ENCODE measurements around the gene ATP2B2.

The ATP2B2 gene

GRCh38 chr3:10493202-10493589, 12.2 kb downstream of the ATP2B2 start:
- DNase-seq (ENCODE audit: low read depth): no peak

- no peak for DNase-seq (ENCODE audit: low read depth)
These were observed 12.8 kb downstream of the ATP2B2 start for GRCh38 chr3:10492364-10493201.

DNA sequence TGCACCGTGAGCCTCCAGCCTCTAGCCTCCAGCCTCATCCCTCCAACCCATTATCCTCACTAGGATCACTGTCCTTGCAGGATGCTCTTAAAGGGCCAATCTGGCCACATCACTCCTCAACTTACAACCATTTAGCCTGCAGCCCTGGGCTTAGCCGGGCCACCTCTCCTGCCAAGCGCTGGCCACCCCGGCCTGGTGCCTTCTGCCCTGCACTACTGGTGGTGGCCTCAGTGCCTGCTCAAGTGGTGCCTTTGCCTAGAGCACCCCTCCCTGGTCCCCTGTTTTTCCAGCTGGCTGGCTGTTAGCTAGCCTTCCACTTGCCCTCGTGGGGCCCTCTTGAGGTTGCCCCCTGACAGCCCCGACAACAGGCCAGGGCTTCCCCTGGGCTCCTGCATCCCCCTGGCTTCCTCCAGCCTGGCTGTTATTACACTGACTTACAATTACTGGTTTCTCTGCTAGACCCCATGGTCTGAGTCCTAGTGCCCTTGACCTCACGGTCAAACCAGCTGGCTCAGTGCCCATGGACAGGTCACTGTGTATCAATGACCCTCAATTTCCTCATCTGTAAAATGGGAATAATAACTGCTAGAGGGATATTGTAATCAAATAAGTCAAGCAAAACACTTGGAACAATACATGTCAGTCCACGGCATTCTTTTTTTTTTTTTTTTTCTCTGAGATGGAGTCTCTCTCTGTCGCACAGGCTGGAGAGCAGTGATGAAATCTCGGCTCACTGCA, 15.5 kb downstream of the ATP2B2 start:
- DNase-seq (ENCODE audit: low read depth): no peak

GRCh38 chr3:10487988-10488633, 17.3 kb downstream of the ATP2B2 start:
- no peak for DNase-seq (ENCODE audit: low read depth)

DNA sequence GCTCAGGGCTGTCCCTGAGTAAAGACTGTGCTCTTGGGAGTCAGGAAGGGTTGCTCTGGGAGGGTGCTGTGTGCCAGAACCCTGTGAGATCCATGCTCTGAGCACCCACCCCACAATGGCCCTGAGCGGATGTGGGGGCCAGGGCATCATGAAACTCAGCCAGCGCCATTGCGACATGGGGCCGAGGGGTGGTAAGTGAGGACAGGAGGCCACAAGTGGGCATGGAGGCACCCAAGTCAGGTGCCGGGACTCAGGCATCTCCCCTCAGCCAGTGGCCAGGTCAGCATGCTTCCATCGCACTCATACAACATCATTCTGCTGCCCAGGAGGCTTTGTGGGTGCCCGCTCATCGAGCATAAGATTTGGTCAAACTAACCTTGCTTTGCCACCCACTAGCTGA, 19.6 kb downstream of the ATP2B2 start:
- no peak for DNase-seq (ENCODE audit: low read depth)

- DNase-seq (ENCODE audit: low read depth): no peak
These were observed 20.0 kb downstream of the ATP2B2 start for GRCh38 chr3:10485380-10485779.

- no peak for DNase-seq (ENCODE audit: low read depth)
These were observed 20.7 kb downstream of the ATP2B2 start for GRCh38 chr3:10484709-10485108.

DNA sequence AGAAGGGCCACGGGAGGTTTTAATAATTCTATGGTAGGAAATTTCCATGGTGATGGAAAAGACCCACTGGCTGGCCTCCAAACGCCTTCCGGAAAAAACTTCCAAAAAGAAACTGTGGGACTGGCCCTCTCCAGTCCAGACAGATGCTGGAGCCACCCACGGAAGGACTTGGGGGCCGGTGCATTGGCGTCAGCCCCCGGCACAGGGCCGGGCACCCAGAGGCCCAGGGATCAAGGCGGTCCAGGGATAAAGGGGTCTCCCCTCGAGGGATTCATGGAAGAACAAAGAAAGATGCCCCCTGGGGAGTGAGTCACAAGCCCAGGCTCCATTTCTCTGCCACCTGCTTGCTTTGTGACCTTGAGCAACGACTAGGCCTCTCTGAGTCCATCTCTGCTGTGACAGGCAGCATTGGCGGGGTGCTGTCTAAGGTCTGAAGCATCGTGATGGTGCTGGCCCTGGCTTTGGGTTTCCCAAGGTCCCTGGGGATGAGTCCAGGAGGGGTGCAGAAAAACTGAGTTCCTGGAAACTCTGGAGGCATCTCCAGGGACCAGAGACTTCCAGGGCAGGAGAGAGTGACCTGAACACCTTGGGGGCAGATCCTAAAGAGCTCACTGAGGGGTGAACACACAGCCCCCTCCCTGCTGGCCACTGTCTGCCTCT, 21.6 kb downstream of the ATP2B2 start:
- DNase-seq (ENCODE audit: low read depth): no peak

GRCh38 chr3:10483364-10483675, 22.1 kb downstream of the ATP2B2 start:
- DNase-seq (ENCODE audit: low read depth): no peak

- no peak for DNase-seq (ENCODE audit: low read depth)
These were observed 22.6 kb downstream of the ATP2B2 start for GRCh38 chr3:10482631-10483363.

DNA sequence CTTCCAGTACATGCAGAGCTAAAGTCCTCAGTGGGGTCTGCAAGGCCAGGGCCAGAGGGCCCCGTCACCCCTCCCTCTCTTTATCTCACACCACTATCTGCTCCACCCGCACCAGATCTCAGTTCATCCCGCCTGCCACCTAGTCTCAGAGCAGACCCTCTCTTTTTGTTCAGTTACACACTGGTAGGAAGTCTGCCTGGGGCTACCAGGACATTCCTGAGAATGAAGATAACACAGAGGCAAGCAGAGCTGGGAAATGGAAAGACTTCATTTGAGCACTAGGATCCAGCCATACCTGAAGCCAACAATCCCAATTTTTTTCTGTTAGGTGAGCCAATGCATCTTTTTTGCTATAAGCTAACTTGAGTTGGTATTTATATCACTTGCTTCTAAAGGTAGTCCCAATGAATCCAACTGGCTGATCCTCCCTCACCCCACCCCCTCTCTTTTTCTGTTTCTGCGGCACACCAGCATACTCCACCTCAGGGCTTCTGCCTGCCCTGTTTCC, 24.5 kb downstream of the ATP2B2 start:
- no peak for DNase-seq (ENCODE audit: low read depth)

DNA sequence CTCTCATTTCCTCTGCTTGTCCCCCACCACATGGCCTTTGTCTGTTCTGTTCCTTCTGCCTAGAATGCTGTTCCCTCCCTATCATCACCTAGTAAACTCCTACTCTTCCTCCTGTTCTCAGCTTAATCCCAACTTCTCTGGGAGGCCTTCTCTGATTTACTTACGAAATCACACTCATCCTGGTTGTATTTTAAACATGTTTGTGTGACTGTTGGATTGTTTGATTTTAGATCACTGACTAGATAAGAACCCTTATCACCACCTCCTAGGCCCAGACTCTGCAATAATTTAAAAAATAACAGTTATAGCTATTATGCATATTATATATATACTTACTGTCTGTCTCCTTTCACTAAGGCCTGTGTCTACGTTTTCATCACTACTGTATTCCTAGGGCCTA, 26.1 kb downstream of the ATP2B2 start:
- DNase-seq (ENCODE audit: low read depth): no peak

DNA sequence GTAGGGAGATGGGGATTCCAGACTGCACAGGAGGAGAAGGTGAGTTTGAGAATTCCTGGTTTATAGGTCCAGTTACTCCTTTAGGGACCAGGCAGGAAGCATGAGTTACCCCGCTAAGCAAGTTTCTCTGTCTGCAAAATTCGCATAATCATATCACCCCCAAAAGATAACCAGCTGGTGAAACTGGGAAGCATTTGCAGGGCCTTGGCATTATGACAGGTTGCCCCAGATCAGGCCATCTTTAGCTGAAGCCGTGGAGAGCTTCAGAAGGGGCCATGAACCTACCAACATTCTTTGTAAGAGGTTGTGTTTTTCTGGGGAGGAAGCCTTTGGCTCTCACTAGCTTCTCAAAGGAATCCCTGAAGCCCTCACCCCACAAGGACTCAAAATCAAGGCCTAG, 29.4 kb downstream of the ATP2B2 start:
- DNase-seq (ENCODE audit: low read depth): no peak

- DNase-seq (ENCODE audit: low read depth): no peak
These were observed 30.5 kb downstream of the ATP2B2 start for GRCh38 chr3:10474847-10475246.

DNA sequence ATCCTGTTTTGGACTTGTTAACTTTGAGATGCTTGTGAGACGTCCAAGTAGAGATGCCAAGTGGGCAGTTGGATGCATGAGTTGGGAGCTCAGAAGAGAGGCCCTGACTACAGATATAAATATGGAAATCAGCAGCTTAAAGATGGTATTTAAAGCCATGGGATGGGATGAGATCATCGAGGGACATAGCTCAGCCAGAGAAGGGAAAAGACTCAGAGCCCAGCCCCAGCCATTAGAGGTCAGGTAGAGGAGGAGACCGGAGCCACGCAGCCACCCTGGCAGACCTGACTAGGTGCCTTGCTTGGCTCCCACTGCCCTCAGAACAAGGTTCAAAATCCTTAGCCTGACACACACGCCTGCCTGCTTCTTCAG, 31.1 kb downstream of the ATP2B2 start:
- no peak for DNase-seq (ENCODE audit: low read depth)

DNA sequence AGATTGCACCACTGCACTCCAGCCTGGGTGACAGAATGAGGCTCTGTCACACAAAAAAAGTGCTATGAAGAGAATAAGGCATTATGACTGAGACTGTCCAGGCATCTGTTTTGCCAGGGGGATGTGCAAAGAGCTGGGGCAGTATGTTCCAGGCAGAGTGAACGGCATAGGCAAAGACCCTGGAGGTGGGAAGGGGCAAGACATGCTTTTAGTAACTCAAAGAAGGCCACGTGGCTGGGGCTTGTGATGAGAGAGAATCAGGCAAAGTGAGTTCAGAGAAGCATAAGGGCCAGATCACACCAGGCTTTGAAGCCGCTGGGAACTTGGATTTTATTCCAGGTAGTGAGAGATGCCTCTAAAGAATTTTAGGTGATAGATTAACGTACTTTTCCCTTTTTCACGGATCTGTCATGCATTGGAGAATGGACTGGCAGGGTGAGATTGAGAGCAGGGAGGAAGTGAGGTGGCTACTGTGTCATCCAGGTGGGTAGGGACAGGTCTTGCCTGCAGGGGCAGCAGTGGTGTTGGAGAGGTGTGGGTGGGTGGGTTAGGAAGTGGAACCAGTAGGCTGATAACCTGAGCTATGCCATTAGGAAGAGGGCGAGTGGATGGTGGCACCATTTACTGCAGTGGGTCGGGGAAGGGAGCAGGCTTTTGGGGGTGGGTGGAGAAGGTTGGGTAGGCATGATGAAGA, 31.7 kb downstream of the ATP2B2 start:
- DNase-seq (ENCODE audit: low read depth): no peak

GRCh38 chr3:10472877-10473440, 32.4 kb downstream of the ATP2B2 start:
- no peak for DNase-seq (ENCODE audit: low read depth)

GRCh38 chr3:10471054-10471688, 34.2 kb downstream of the ATP2B2 start:
- DNase-seq (ENCODE audit: low read depth): no peak

DNA sequence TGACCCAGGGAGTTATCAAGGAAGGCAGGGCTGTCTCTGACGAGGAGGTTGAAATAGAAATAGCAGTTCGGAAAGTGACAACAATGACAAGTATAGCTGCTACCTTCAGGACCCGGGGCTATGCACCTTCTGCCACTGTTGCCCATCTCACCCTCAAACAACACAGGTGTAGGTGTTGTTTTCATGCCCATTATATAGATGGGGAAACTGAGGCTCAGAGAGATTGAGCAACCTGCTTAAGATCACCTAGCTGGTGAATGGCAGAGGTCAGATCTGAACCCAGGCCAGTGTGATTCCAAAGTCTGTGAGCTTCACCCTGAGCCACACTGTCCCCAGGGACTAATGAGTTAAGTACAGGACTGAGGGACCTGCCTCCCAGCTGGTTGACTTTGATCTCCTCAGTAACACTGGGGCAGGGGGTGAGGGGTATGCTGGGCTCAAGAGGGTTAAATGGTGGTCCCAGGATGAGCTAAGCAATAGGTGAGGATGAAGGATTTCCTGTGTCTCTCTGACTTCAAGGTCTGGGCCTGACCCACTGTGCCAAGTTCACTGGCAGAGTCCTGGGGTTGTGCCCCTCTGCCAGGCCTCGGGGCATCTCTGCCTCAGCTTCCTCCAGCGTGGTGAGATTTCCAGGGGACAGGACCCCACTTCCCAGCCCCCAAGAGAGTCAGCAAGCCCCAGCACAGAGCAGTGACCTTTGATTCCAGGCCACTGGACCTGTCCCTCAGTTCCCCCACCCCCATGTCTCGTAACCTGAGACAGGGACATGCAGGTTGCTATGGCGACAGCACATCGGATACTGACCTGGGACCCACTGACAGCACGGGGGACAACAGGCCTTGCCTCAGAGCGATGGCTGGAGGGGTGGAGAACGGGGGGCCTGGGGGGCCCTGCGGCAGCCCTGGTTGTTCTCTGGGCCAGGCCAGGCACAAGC, 35.0 kb downstream of the ATP2B2 start:
- DNase-seq (ENCODE audit: low read depth): no peak
